Measurements from ENCODE around the gene JPH2.

- TF ChIP-seq, protein P1, sequence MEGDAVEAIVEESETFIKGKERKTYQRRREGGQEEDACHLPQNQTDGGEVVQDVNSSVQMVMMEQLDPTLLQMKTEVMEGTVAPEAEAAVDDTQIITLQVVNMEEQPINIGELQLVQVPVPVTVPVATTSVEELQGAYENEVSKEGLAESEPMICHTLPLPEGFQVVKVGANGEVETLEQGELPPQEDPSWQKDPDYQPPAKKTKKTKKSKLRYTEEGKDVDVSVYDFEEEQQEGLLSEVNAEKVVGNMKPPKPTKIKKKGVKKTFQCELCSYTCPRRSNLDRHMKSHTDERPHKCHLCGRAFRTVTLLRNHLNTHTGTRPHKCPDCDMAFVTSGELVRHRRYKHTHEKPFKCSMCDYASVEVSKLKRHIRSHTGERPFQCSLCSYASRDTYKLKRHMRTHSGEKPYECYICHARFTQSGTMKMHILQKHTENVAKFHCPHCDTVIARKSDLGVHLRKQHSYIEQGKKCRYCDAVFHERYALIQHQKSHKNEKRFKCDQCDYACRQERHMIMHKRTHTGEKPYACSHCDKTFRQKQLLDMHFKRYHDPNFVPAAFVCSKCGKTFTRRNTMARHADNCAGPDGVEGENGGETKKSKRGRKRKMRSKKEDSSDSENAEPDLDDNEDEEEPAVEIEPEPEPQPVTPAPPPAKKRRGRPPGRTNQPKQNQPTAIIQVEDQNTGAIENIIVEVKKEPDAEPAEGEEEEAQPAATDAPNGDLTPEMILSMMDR (IDR thresholded peaks at IDR 0.05; ENCODE audit: borderline replicate concordance, extremely low read depth, low read length, poor library complexity, severe bottlenecking), result no peak
- TF ChIP-seq EZH2 (IDR thresholded peaks at IDR 0.05; ENCODE audit: borderline replicate concordance, low read depth, low read length, severe bottlenecking), result no peak
Measured at GRCh38 chr20:44173846-44174245, 13.1 kb downstream of the JPH2 start.
